ENCODE results near the gene JMJD1C.

Gene JMJD1C

GRCh38 chr10:63480237-63480636 is 14.5 kb upstream of the JMJD1C start:
- DNase-seq: no peak

GRCh38 chr10:63478564-63478963 is 12.8 kb upstream of the JMJD1C start:
- DNase-seq: no peak

GRCh38 chr10:63477927-63478326 is 12.2 kb upstream of the JMJD1C start:
- DNase-seq: no peak

GRCh38 chr10:63474488-63474887 is 8.7 kb upstream of the JMJD1C start:
- no peak for DNase-seq

GRCh38 chr10:63470928-63471327 is 5.2 kb upstream of the JMJD1C start:
- no peak for DNase-seq

- no peak for DNase-seq
Observed at GRCh38 chr10:63468947-63469346, 3.2 kb upstream of the JMJD1C start.

GRCh38 chr10:63467841-63468240 is 2.1 kb upstream of the JMJD1C start:
- DNase-seq: no peak

- peak; percentile 7 for DNase-seq
Observed at GRCh38 chr10:63466144-63466935, 563 bp upstream of the JMJD1C start.

- no peak for DNase-seq
Observed at GRCh38 chr10:63464402-63465292, 1.1 kb downstream of the JMJD1C start.

GRCh38 chr10:63462442-63462841 is 3.3 kb downstream of the JMJD1C start:
- no peak for DNase-seq

GRCh38 chr10:63458177-63458576 is 7.6 kb downstream of the JMJD1C start:
- DNase-seq: no peak

GRCh38 chr10:63457594-63457993 is 8.2 kb downstream of the JMJD1C start:
- DNase-seq: no peak

- no peak for DNase-seq
Observed at GRCh38 chr10:63456437-63457210, 9.2 kb downstream of the JMJD1C start.

- DNase-seq: no peak
Observed at GRCh38 chr10:63455507-63455906, 10.3 kb downstream of the JMJD1C start.

- DNase-seq: no peak
Observed at GRCh38 chr10:63454631-63455030, 11.1 kb downstream of the JMJD1C start.

GRCh38 chr10:63452524-63452923 is 13.3 kb downstream of the JMJD1C start:
- no peak for DNase-seq

- no peak for DNase-seq
Observed at GRCh38 chr10:63446716-63447440, 18.9 kb downstream of the JMJD1C start.

GRCh38 chr10:63441404-63441803 is 24.4 kb downstream of the JMJD1C start:
- no peak for DNase-seq

- no peak for DNase-seq
Observed at GRCh38 chr10:63439607-63440006, 26.2 kb downstream of the JMJD1C start.

GRCh38 chr10:63438506-63439498 is 27.0 kb downstream of the JMJD1C start:
- no peak for DNase-seq
